Large intestine (tissue), 3 donors: ENCODE measurements around the gene MTF1. TPM values are rescaled to one million over a fixed set of nuclear protein-coding genes. Genes with fewer than 3 reads are reported as not detected.

Experiments
- DNase-seq, 2 donors: peaks; one replicate each; pipeline versions ENCODE4 v3.0.0 to v3.0.0-alpha.2; 2013
- H3K27ac ChIP-seq: one replicate; pipeline ENCODE4 v1.5.1; 2013; ENCODE audit warnings: low read length
- H3K27me3 ChIP-seq: 2 replicates; pipeline ENCODE4 v1.6.1; 2013; ENCODE audit warnings: low read length; ENCODE audit not compliant: control insufficient read depth, insufficient read depth
- H3K36me3 ChIP-seq: 2 replicates; pipeline ENCODE4 v1.6.1; 2013; ENCODE audit warnings: low read length; ENCODE audit not compliant: control insufficient read depth, insufficient read depth
- H3K4me1 ChIP-seq: one replicate; pipeline ENCODE4 v1.6.1; 2013; ENCODE audit warnings: low read length; ENCODE audit not compliant: control insufficient read depth, insufficient read depth
- H3K4me3 ChIP-seq: one replicate; pipeline ENCODE4 v1.5.1; 2013; ENCODE audit warnings: low read length
- H3K9me3 ChIP-seq: one replicate; pipeline ENCODE4 v1.6.1; 2013; ENCODE audit warnings: mild to moderate bottlenecking, low read depth, low read length, moderate library complexity; ENCODE audit not compliant: control insufficient read depth
- WGBS: methylation state at CpG from one replicate; pipeline ENCODE4 v1.1.5; 2013; ENCODE audit warnings: low lambda C conversion rate; ENCODE audit not compliant: insufficient coverage; 5-methylcytosine and 5-hydroxymethylcytosine counted together
- polyA plus RNA-seq: library from polyadenylated mRNA; unstranded; fragments of 120-200 nt; gene quantifications from one replicate; pipeline ENCODE4 v1.2.1, GENCODE V29; 2013

Gene MTF1
- polyA plus RNA-seq, 1 donor: 6.0 TPM

DNA sequence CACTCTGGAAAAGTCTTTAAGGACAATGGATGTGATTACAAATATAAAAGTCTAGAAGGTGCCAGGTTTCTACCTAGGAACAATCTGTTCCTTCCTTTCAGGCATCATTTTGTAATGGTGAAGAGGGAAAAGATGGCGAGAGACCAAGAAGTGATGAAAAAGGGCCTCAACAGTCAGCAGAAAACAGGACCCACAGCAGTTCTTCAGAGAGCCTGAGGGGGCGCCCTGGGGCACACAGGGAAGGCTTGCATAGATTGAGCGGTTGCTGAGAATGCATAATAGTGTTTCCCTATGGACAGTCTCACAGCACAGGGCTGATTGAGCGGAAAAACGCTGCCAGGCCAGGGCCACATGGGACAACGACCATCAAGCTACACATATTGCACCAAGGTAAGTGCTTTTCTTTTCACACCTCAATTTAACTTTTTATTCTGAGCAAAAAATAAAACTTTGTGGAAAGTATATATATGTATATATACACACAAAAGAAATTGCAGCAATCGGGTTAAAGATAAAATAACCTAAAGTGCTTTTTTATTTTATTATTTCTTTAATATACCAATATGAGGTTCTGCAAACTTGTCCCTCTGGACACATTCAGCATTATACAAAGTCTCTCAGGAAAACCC, 48.3 kb downstream of the MTF1 start:
- H3K27ac ChIP-seq: no peak overlapping the region
- peaks cover 28% of the 10 kb centered on the region for H3K36me3 ChIP-seq
- H3K27me3 ChIP-seq: no peaks in the 10 kb centered on the region
- WGBS: 100% methylated on average over 1 of the region's 7 CpGs
- no peak overlapping the region for H3K4me3 ChIP-seq
- H3K4me1 ChIP-seq: peaks cover 12% of the 10 kb centered on the region
- H3K9me3 ChIP-seq: no peaks in the 10 kb centered on the region
- peak; percentile 56 to 70 for DNase-seq

DNA sequence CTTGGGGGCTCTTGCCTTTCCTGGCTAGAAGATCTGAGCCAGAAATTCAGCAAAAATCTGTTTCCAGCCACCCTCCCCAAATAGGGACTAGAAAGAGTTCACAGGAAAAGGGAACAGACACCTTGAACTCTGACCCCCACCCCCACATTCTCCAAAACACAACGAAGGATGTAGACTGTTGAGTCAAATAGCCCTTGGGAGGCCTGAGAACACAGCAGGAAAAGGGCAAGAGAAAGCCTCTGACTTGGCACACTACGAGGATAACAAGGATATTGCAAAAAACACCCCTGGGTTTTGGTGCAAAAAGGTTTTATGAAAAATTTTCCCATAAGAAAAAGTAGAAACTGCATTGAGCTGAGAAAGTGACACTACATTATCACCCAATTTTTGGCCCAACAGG, 49.5 kb downstream of the MTF1 start:
- H3K36me3 ChIP-seq: peaks cover 28% of the 10 kb centered on the region
- no peak overlapping the region for H3K4me3 ChIP-seq
- H3K27me3 ChIP-seq: no peaks in the 10 kb centered on the region
- H3K27ac ChIP-seq: no peak overlapping the region
- DNase-seq: no peak
- peaks cover 12% of the 10 kb centered on the region for H3K4me1 ChIP-seq
- no CpG with 5 or more reads among the region's 2 CpGs for WGBS
- no peaks in the 10 kb centered on the region for H3K9me3 ChIP-seq

DNA sequence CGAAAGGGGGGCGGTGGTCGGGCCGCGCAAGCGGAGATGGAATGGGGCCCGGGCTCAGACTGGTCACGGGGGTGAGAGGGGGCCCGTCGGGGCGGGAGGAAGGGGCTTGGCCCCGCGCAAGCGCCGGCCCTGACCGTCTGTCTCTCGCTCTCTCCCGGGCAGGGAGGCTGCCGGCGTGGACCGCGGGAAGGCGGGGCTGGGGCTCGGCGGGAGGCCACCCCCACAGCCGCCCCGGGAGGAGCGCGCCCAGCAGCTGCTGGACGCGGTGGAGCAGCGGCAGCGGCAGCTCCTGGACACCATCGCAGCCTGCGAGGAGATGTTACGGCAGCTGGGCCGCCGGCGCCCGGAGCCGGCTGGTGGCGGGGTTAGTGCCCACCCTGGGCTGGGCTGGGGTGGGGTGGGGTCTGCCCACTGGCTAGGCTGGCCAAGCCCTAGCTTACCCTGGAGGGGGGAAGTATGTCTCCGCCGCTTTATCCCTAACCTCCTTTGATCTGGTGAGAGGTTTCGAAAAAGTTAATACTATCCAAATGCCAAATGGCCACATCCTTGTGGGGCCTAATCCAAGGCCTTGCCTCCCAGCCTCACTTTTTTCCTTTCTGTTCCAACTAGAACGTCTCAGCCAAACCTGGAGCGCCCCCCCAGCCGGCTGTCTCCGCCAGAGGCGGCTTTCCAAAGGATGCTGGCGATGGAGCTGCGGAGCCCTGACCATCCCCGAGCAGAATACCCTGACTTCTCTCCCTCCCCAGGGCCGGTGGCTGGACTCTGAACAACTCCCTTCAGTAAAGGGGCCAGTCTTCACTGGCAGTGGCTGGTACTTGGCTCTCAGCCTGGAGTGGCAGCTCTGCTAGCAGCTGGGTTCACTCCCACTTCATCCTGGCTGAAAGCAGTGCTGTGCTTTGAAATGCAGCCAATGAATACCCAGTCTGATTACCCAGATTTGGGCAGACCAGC, 50.7 kb downstream of the MTF1 start:
- Histone ChIP-seq H3K4me3 (peak overlapping the region; percentile 65), H3K9me3 (no peaks in the 10 kb centered on the region), H3K4me1 (peaks cover 12% of the 10 kb centered on the region), H3K36me3 (peaks cover 34% of the 10 kb centered on the region), H3K27me3 (no peaks in the 10 kb centered on the region), H3K27ac (peak overlapping the region; percentile 83)
- peak; percentile 47 to 57 for DNase-seq
- no CpG with 5 or more reads among the region's 54 CpGs for WGBS

DNA sequence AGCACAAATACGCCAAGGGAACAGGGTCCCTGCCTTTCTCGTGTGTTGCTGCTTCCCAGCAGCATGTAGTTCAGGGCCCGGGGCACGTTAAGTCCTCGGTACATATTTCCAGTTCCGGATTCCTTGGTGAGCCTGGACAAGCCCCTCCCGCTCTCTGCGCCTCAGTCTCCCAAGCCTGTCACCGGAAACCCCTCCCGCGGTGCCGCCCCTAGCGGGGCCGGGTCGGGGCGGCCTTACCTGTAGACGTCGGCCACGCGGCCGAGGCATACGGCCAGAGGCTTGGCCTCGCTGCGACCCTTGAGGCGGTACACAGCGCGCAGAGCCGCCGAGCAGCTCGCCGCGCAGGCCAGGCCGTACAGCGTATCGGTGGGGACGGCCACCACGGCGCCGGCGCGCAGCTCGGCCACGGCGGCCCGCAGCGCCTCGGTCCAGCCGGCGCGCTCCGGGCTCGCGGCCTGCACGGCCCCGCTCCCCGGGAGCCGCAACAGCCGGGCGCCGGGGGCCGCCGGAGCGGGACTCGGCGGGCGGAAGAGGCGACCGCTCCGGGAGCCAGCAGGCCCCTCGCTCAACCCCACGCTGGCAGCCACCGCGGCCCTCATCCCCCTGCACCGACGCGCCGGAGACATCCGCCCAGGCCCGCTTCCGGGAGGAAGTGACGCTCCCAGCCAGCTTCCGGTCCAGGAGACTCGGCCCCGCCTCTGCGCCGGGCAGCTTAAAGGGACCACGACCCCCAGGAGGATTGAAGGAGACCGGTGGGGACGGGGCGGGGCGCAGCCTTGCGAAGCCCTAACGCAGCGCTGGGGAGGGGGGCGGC, 51.6 kb downstream of the MTF1 start, which contains the start of the genes C1orf122 and YRDC:
Gene C1orf122 (plus strand): TSS at position 236 of the 814 bp plus-strand sequence. CDS start 615 bp downstream, outside the sequence.
Gene YRDC (minus strand): TSS at position 654 of the 814 bp plus-strand sequence. CDS start 28 bp downstream, at position 626.
- H3K9me3 ChIP-seq: no peaks in the 10 kb centered on the region
- peaks cover 41% of the 10 kb centered on the region for H3K36me3 ChIP-seq
- peaks cover 12% of the 10 kb centered on the region for H3K4me1 ChIP-seq
- no peaks in the 10 kb centered on the region for H3K27me3 ChIP-seq
- H3K4me3 ChIP-seq: peak within 1 kb of the TSS; percentile 77
- DNase-seq: peak; percentile 90 to 94
- peak within 1 kb of the TSS; percentile 83 for H3K27ac ChIP-seq
- WGBS: no CpG with 5 or more reads among the region's 95 CpGs

DNA sequence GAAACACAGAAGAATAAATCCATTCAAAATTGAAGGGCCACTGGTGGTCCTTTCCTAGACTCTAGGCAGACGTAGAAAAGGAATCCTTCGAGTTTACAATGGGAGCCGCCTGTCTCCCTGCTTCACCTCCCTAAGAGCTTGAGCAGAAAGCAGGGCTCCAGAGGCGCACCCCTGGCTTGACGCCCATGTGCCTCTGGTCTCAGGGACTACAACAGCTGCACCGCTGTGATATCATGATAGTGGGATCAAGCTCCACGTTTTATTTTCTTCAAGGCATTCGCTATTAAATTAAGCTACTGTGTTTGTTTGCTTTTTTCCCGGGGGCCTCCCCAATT, 52.2 kb downstream of the MTF1 start:
- Histone ChIP-seq H3K4me1 (peaks cover 12% of the 10 kb centered on the region), H3K27ac (peak overlapping the region; percentile 51), H3K36me3 (peaks cover 47% of the 10 kb centered on the region), H3K4me3 (peak overlapping the region; percentile 77), H3K27me3 (no peaks in the 10 kb centered on the region), H3K9me3 (no peaks in the 10 kb centered on the region)
- WGBS: no CpG with 5 or more reads among the region's 9 CpGs
- DNase-seq: no peak

DNA sequence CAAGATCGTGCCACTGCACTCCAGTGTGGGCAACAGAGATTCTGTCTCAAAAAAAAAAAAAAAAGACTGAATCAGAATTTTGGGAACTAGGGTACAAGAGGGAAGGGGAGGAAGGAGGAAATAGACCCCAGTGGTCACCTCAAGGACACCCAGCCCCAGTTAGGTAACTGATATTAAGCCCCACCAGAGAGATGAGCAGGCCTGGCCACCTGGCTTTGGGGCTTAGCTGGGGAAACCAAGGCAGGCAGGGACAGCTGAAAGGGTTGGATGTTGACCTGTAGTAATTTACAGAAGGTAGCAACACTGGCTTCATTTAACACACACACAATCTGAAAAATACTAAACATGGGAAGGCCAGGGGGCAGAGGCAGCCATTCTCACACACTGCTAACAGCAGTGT, 57.0 kb downstream of the MTF1 start:
- no peak for DNase-seq
- Histone ChIP-seq H3K4me3 (no peak overlapping the region), H3K4me1 (peaks cover 6% of the 10 kb centered on the region), H3K27me3 (no peaks in the 10 kb centered on the region), H3K27ac (no peak overlapping the region), H3K9me3 (no peaks in the 10 kb centered on the region), H3K36me3 (peaks cover 61% of the 10 kb centered on the region)
- no CpG with 5 or more reads among the region's 1 CpG for WGBS

DNA sequence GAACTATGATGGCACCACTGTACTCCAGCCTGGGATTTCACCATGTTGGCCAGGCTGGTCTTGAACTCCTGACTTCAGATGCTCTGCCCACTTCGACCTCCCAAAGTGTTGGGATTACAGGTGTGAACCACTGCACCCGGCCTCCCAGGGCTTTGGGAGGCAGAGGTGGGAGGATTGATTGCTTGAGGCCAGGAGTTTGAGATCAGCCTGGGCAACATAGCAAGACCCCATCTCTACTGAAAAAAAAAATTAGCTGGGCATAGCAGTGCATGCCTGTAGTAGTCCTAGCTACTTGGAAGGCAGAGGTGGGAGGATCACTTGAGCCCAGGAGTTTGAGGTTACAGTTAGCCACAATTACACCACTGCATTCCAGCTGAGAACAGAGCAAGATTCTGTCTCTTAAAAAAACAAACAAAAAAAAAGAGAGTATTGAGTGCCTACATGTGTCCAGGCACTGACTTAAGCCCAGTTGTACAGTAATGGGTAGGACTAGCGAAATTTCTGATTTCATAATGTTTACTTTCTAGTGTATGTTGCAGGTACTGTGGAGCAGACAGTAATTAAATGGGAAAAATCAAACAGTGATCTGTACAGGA, 61.5 kb downstream of the MTF1 start:
- DNase-seq: no peak
- peaks cover 3% of the 10 kb centered on the region for H3K4me1 ChIP-seq
- H3K27ac ChIP-seq: no peak overlapping the region
- H3K36me3 ChIP-seq: peaks cover 21% of the 10 kb centered on the region
- WGBS: 100% methylated on average over 1 of the region's 3 CpGs
- H3K4me3 ChIP-seq: no peak overlapping the region
- peaks cover 14% of the 10 kb centered on the region for H3K27me3 ChIP-seq
- no peaks in the 10 kb centered on the region for H3K9me3 ChIP-seq

DNA sequence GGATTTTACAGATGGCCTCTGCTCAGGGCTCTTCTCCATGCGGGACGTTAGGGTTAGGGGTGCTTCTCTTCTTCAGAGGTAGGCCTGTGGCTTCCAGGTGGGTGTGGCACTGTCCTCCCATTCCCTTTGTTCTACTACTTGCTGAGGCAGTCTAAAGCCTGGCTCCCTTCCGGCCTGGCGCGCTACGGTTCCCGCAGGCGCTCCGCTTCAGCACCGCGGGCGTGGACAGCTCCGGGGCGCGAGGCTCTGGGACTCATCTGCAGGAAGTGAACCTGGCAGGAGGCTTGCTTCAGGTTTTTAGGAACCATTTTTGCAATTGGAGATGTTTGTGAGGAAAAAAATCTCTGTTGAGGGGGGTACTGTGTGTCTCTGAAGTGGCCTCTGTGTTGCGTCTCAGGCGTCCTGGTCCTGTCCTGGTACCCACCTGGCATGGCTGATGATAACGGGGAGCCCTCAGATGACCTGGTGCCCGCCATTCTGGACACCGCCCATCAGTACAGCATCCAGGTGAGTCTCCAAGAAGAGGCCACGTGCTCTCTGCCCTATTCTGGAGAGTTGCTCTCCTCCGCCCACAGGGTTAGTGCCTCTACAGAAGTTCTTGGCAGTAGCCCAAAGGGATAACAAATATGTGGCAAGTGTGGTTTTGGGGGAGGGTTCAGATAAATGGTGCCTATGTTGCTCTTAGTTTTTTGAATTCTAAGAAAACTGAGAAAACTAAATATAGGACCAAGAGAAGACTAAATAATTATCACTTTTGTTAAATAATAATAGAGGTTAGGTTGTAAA, 63.9 kb downstream of the MTF1 start:
- Histone ChIP-seq H3K27ac (no peak overlapping the region), H3K27me3 (peaks cover 33% of the 10 kb centered on the region), H3K36me3 (peaks cover 9% of the 10 kb centered on the region), H3K4me3 (no peak overlapping the region), H3K4me1 (peaks cover 3% of the 10 kb centered on the region), H3K9me3 (no peaks in the 10 kb centered on the region)
- peak; percentile 31 to 58 for DNase-seq
- WGBS: no CpG with 5 or more reads among the region's 22 CpGs
